ENCODE results near the gene F13A1.

Gene F13A1

DNA sequence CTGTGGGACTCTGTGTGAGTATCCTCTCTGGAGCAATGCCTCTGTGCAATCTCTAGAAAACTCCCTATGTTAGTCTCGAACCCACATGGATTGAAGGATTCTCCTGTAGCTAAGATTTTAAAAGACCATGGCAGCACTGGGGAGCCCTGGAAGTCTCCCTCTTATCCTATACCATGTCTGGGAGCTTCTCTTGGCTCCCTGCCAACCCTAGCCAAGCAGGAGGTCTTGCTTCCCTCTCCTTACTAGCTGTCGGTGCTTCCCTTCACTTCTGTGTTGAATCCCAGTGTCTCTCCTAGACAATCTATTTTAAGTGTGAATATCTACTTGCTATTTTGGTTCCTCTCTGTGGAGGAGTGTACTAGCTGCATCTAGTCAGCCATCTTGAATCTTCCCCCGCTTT, 195.0 kb downstream of the F13A1 start:
- no peak overlapping the region for H3K4me3 ChIP-seq (replicated peaks; ENCODE audit: insufficient read depth, low read length)
- TF ChIP-seq SPI1 (IDR thresholded peaks at IDR 0.05; ENCODE audit: borderline replicate concordance, low read depth) (no peak), POLR2AphosphoS5 (IDR thresholded peaks at IDR 0.05; ENCODE audit: low read depth) (no peak), GABPA (IDR thresholded peaks at IDR 0.05; ENCODE audit: low read depth) (no peak)
- TF ChIP-seq, protein P1, sequence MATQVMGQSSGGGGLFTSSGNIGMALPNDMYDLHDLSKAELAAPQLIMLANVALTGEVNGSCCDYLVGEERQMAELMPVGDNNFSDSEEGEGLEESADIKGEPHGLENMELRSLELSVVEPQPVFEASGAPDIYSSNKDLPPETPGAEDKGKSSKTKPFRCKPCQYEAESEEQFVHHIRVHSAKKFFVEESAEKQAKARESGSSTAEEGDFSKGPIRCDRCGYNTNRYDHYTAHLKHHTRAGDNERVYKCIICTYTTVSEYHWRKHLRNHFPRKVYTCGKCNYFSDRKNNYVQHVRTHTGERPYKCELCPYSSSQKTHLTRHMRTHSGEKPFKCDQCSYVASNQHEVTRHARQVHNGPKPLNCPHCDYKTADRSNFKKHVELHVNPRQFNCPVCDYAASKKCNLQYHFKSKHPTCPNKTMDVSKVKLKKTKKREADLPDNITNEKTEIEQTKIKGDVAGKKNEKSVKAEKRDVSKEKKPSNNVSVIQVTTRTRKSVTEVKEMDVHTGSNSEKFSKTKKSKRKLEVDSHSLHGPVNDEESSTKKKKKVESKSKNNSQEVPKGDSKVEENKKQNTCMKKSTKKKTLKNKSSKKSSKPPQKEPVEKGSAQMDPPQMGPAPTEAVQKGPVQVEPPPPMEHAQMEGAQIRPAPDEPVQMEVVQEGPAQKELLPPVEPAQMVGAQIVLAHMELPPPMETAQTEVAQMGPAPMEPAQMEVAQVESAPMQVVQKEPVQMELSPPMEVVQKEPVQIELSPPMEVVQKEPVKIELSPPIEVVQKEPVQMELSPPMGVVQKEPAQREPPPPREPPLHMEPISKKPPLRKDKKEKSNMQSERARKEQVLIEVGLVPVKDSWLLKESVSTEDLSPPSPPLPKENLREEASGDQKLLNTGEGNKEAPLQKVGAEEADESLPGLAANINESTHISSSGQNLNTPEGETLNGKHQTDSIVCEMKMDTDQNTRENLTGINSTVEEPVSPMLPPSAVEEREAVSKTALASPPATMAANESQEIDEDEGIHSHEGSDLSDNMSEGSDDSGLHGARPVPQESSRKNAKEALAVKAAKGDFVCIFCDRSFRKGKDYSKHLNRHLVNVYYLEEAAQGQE (IDR thresholded peaks at IDR 0.05; ENCODE audit: insufficient replicate concordance, low read depth) = no peak
- TF ChIP-seq, protein P2, sequence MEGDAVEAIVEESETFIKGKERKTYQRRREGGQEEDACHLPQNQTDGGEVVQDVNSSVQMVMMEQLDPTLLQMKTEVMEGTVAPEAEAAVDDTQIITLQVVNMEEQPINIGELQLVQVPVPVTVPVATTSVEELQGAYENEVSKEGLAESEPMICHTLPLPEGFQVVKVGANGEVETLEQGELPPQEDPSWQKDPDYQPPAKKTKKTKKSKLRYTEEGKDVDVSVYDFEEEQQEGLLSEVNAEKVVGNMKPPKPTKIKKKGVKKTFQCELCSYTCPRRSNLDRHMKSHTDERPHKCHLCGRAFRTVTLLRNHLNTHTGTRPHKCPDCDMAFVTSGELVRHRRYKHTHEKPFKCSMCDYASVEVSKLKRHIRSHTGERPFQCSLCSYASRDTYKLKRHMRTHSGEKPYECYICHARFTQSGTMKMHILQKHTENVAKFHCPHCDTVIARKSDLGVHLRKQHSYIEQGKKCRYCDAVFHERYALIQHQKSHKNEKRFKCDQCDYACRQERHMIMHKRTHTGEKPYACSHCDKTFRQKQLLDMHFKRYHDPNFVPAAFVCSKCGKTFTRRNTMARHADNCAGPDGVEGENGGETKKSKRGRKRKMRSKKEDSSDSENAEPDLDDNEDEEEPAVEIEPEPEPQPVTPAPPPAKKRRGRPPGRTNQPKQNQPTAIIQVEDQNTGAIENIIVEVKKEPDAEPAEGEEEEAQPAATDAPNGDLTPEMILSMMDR (IDR thresholded peaks at IDR 0.05; ENCODE audit: insufficient read depth, low read length) = no peak
- H3K27ac ChIP-seq (replicated peaks) = no peak overlapping the region
- H3K27me3 ChIP-seq (ENCODE audit: insufficient read depth, poor library complexity, severe bottlenecking) = no peaks in the 10 kb centered on the region
- no peak for DNase-seq (ENCODE audit: low read depth in 1 of 2, low spot score in 1 of 2)

DNA sequence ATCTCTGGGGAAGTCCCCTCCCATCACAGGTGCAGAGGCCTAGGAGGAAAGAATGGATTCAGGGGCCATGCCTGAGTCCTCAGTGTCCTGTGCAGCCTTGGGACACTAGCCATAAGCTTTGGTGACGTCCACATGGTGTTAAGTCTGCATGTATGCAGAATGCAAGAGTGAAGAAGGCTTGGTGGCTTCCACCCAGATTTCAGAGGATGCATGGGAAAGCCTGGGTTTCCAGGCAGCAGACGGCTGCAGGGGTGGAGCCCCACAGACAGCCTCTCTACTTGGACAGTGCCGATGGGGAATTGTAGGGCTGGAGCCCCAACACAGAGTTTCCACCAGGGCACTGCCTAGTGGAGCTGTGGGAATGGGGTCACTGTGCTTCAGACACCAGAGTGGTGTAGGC, 196.7 kb downstream of the F13A1 start:
- Histone ChIP-seq H3K27me3 (ENCODE audit: insufficient read depth, poor library complexity, severe bottlenecking) (no peaks in the 10 kb centered on the region), H3K27ac (replicated peaks) (no peak overlapping the region), H3K4me3 (replicated peaks; ENCODE audit: insufficient read depth, low read length) (no peak overlapping the region)
- DNase-seq (ENCODE audit: low read depth in 1 of 2, low spot score in 1 of 2) = no peak
- TF ChIP-seq POLR2AphosphoS5 (IDR thresholded peaks at IDR 0.05; ENCODE audit: low read depth) (no peak), SPI1 (IDR thresholded peaks at IDR 0.05; ENCODE audit: borderline replicate concordance, low read depth) (no peak), GABPA (IDR thresholded peaks at IDR 0.05; ENCODE audit: low read depth) (no peak)
- TF ChIP-seq, protein P1 (IDR thresholded peaks at IDR 0.05; ENCODE audit: insufficient replicate concordance, low read depth) = no peak
- TF ChIP-seq, protein P2 (IDR thresholded peaks at IDR 0.05; ENCODE audit: insufficient read depth, low read length) = no peak

DNA sequence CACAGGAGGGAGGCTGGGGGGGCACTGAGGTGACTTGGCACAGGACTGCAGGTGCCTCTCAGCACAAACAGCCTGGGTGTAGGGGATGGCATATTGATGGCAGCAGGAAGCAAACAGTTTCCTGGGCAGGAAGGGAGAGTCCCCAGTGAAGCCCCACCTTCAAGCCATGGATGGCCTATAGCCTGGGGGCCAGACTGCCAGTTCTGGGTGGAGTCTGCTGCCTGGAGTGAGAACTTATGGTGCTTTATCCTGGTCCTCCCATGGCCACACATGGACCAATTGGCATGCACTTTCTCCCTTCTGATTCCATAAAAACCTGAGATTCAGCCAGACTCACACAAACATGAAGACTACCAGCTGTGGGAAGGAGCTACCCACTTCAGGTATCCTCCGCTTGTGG, 198.5 kb downstream of the F13A1 start:
- DNase-seq (ENCODE audit: low read depth in 1 of 2, low spot score in 1 of 2) = no peak
- Histone ChIP-seq H3K4me3 (replicated peaks; ENCODE audit: insufficient read depth, low read length) (no peak overlapping the region), H3K27ac (replicated peaks) (no peak overlapping the region), H3K27me3 (ENCODE audit: insufficient read depth, poor library complexity, severe bottlenecking) (no peaks in the 10 kb centered on the region)
- TF ChIP-seq POLR2AphosphoS5 (IDR thresholded peaks at IDR 0.05; ENCODE audit: low read depth) (no peak), SPI1 (IDR thresholded peaks at IDR 0.05; ENCODE audit: borderline replicate concordance, low read depth) (no peak), GABPA (IDR thresholded peaks at IDR 0.05; ENCODE audit: low read depth) (no peak)
- TF ChIP-seq, protein P2 (IDR thresholded peaks at IDR 0.05; ENCODE audit: insufficient read depth, low read length) = no peak
- TF ChIP-seq, protein P1 (IDR thresholded peaks at IDR 0.05; ENCODE audit: insufficient replicate concordance, low read depth) = no peak
